ENCODE measurements around the gene SPAG17.

SPAG17 gene

GRCh38 chr1:118200836-118201235 is 15.8 kb upstream of the SPAG17 start:
- Mint-ChIP-seq H3K4me1 (ENCODE audit: low read depth) (no peaks in the 10 kb centered on the region), H3K36me3 (ENCODE audit: low read depth) (no peaks in the 10 kb centered on the region), H3K9me3 (no peaks in the 10 kb centered on the region), H3K27me3 (no peaks in the 10 kb centered on the region), H3K4me3 (no peak overlapping the region), H3K27ac (no peak overlapping the region)
- intact Hi-C loops (cut with micrococcal nuclease) = no loop called here

DNA sequence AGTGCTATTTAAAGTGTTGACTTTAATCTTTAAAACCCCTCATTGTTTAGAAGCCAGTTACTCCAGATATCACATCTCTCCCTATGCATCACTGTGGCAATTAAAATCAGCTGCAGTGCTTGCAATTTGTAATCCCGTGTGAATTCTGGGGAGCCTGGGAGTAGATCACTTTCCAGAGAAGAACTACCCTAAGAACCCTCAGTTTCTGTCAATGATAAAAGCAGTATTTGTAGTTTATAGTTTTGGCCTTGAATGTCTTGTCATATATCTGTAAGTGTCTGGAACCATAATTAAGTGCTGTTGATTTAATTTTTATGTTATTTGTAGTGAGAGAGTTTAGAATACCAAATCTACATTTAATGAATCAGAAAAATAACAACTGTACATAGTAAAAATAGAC is 5.5 kb upstream of the SPAG17 start:
- Mint-ChIP-seq H3K4me1 (ENCODE audit: low read depth) (peaks cover 2% of the 10 kb centered on the region), H3K9me3 (peaks cover 27% of the 10 kb centered on the region), H3K36me3 (ENCODE audit: low read depth) (no peaks in the 10 kb centered on the region), H3K27ac (no peak overlapping the region), H3K27me3 (peaks cover 2% of the 10 kb centered on the region), H3K4me3 (no peak overlapping the region)
- intact Hi-C loops (cut with micrococcal nuclease) = no loop called here

GRCh38 chr1:118189564-118189963 is 4.5 kb upstream of the SPAG17 start:
- H3K27ac Mint-ChIP-seq = no peak overlapping the region
- no peak overlapping the region for H3K4me3 Mint-ChIP-seq
- intact Hi-C loops (cut with micrococcal nuclease) = no loop called here
- peaks cover 7% of the 10 kb centered on the region for H3K27me3 Mint-ChIP-seq
- H3K36me3 Mint-ChIP-seq (ENCODE audit: low read depth) = no peaks in the 10 kb centered on the region
- peaks cover 27% of the 10 kb centered on the region for H3K9me3 Mint-ChIP-seq
- peaks cover 12% of the 10 kb centered on the region for H3K4me1 Mint-ChIP-seq (ENCODE audit: low read depth)

GRCh38 chr1:118188411-118188810 is 3.4 kb upstream of the SPAG17 start:
- intact Hi-C loops (cut with micrococcal nuclease) = no loop called here
- Mint-ChIP-seq H3K36me3 (ENCODE audit: low read depth) (no peaks in the 10 kb centered on the region), H3K9me3 (peaks cover 24% of the 10 kb centered on the region), H3K4me3 (no peak overlapping the region), H3K27me3 (peaks cover 7% of the 10 kb centered on the region), H3K4me1 (ENCODE audit: low read depth) (peaks cover 13% of the 10 kb centered on the region), H3K27ac (no peak overlapping the region)

DNA sequence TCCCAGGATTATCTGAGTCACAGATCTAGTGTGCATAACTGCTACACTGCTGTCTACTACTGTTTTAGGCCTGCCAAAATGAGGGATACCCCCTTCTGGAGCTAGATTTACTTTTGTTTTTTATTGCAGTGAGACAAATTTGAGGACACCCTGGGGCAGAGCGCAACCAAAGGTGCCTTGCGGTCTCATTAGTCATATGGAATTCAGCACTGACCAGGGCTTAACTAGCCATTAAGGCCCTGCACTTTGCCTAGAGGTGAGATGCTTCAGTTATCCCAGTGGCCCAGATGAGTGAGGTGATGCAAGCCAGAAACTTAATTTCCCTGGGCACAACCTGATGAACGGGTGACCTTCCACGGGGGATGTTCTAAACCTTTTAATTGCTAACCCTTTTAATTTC is 998 bp upstream of the SPAG17 start:
- peaks cover 9% of the 10 kb centered on the region for H3K9me3 Mint-ChIP-seq
- no peak overlapping the region for H3K27ac Mint-ChIP-seq
- intact Hi-C loops (cut with micrococcal nuclease) = no loop called here
- H3K4me1 Mint-ChIP-seq (ENCODE audit: low read depth) = peaks cover 13% of the 10 kb centered on the region
- no peaks in the 10 kb centered on the region for H3K36me3 Mint-ChIP-seq (ENCODE audit: low read depth)
- H3K27me3 Mint-ChIP-seq = peaks cover 7% of the 10 kb centered on the region
- H3K4me3 Mint-ChIP-seq = no peak overlapping the region

- no peaks in the 10 kb centered on the region for H3K36me3 Mint-ChIP-seq (ENCODE audit: low read depth)
- H3K27ac Mint-ChIP-seq = no peak overlapping the region
- peaks cover 13% of the 10 kb centered on the region for H3K4me1 Mint-ChIP-seq (ENCODE audit: low read depth)
- H3K9me3 Mint-ChIP-seq = peaks cover 9% of the 10 kb centered on the region
- intact Hi-C loops (cut with micrococcal nuclease) = no loop called here
- peaks cover 7% of the 10 kb centered on the region for H3K27me3 Mint-ChIP-seq
- peak overlapping the region; percentile 72 for H3K4me3 Mint-ChIP-seq
These were observed 317 bp downstream of the SPAG17 start for GRCh38 chr1:118184739-118185083.

DNA sequence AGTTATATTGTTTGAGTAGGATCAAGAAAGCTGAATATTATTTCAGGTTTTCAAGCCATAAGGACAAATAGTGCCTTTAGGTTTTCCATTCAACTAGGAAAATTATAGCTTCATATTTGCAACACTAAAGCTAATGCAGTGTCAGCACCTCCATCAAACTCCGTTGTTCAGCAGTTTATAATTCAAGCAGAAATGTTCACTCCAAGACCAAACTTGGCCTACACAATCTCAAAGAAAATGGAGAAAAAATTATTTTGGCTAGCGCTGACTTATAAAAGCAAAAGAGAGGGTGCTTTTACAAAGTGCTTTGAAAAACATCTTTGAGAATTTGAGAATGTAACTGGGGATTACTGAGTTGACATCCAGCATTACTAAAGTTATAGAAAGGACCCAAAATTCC is 1.4 kb downstream of the SPAG17 start:
- Mint-ChIP-seq H3K9me3 (peaks cover 9% of the 10 kb centered on the region), H3K36me3 (ENCODE audit: low read depth) (no peaks in the 10 kb centered on the region), H3K4me1 (ENCODE audit: low read depth) (peaks cover 13% of the 10 kb centered on the region), H3K4me3 (no peak overlapping the region), H3K27me3 (peaks cover 7% of the 10 kb centered on the region), H3K27ac (no peak overlapping the region)
- intact Hi-C loops (cut with micrococcal nuclease) = no loop called here

- Mint-ChIP-seq H3K4me3 (no peak overlapping the region), H3K36me3 (ENCODE audit: low read depth) (no peaks in the 10 kb centered on the region), H3K27me3 (no peaks in the 10 kb centered on the region), H3K27ac (no peak overlapping the region), H3K9me3 (peaks cover 7% of the 10 kb centered on the region), H3K4me1 (ENCODE audit: low read depth) (no peaks in the 10 kb centered on the region)
- intact Hi-C loops (cut with micrococcal nuclease) = no loop called here
These were observed 7.0 kb downstream of the SPAG17 start for GRCh38 chr1:118177998-118178397.

- H3K9me3 Mint-ChIP-seq = peaks cover 8% of the 10 kb centered on the region
- intact Hi-C loops (cut with micrococcal nuclease) = no loop called here
- H3K4me1 Mint-ChIP-seq (ENCODE audit: low read depth) = no peaks in the 10 kb centered on the region
- no peak overlapping the region for H3K4me3 Mint-ChIP-seq
- no peaks in the 10 kb centered on the region for H3K27me3 Mint-ChIP-seq
- no peaks in the 10 kb centered on the region for H3K36me3 Mint-ChIP-seq (ENCODE audit: low read depth)
- no peak overlapping the region for H3K27ac Mint-ChIP-seq
These were observed 16.0 kb downstream of the SPAG17 start for GRCh38 chr1:118169016-118169415.

DNA sequence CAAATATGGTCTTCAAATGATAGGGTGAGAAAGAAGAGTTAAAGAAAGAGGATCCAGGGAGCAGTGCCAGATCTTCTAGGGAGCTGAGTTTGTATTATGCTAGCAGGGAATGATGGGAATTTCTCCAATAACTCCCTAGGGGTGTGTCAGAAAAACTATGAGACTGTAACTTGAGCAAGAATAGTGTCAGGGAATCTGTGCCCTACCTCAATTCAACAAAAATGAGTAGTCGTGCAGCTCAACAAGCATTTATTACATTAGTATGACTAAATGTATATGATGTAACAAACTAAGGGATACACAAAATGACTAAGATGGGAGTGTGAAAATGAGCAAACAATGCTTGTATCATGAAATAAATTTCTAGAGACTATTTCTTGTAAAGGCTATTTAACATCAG is 24.2 kb downstream of the SPAG17 start:
- H3K27me3 Mint-ChIP-seq = no peaks in the 10 kb centered on the region
- no peaks in the 10 kb centered on the region for H3K36me3 Mint-ChIP-seq (ENCODE audit: low read depth)
- no peak overlapping the region for H3K27ac Mint-ChIP-seq
- H3K4me3 Mint-ChIP-seq = no peak overlapping the region
- no peaks in the 10 kb centered on the region for H3K4me1 Mint-ChIP-seq (ENCODE audit: low read depth)
- H3K9me3 Mint-ChIP-seq = no peaks in the 10 kb centered on the region
- intact Hi-C loops (cut with micrococcal nuclease) = no loop called here

GRCh38 chr1:118159569-118159968 is 25.5 kb downstream of the SPAG17 start:
- no peaks in the 10 kb centered on the region for H3K9me3 Mint-ChIP-seq
- no peaks in the 10 kb centered on the region for H3K27me3 Mint-ChIP-seq
- no peak overlapping the region for H3K4me3 Mint-ChIP-seq
- no peaks in the 10 kb centered on the region for H3K4me1 Mint-ChIP-seq (ENCODE audit: low read depth)
- intact Hi-C loops (cut with micrococcal nuclease) = loop anchor here (10.0 kb wide), 1 partner anchor 1205 kb away; the partner anchor contains the start of gene HAO2
- no peak overlapping the region for H3K27ac Mint-ChIP-seq
- H3K36me3 Mint-ChIP-seq (ENCODE audit: low read depth) = no peaks in the 10 kb centered on the region

DNA sequence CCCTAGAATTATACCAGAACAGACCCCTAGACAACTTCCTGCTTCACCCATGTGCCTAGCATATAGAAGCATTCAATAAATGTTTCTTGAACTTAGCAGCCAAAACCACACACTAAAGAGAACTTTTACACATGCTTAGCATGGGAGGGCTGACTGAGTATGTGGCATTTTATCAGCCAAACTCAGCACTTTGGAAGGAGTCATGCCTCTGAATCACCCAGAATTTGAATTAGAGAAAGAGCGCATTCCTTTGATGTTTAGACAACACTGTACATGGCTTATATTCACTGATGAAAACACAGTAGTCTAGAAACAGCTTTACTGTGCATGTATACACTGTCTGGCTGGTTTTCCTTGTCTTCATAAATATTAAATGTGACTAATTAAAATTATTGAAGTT is 26.1 kb downstream of the SPAG17 start:
- no peak overlapping the region for H3K27ac Mint-ChIP-seq
- intact Hi-C loops (cut with micrococcal nuclease) = loop anchor here (10.0 kb wide), 1 partner anchor 1206 kb away; the partner anchor contains the start of gene HAO2

DNA sequence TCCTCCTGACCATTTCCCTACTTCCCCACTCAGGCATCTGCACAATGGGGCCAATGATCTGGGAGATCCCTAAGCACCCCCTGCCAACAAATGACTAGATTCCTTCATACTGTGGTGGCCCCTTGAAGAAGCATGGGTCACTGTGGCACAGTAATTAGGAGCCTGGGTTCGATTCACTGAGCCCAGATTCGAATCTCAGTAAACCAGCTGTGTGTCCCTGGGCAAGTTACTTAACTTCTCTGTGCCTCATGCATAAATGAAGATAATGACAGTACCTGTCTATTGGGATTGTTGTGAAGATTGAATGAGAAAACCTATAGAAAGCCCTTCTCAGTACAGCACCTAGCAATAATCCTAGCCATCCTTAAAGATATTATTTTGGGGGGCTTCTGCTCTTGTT is 27.5 kb downstream of the SPAG17 start:
- intact Hi-C loops (cut with micrococcal nuclease) = loop anchor here (10.0 kb wide), 1 partner anchor 1207 kb away; the partner anchor contains the start of gene HAO2
- Mint-ChIP-seq H3K27me3 (no peaks in the 10 kb centered on the region), H3K36me3 (ENCODE audit: low read depth) (no peaks in the 10 kb centered on the region), H3K4me3 (no peak overlapping the region), H3K4me1 (ENCODE audit: low read depth) (no peaks in the 10 kb centered on the region), H3K27ac (no peak overlapping the region), H3K9me3 (no peaks in the 10 kb centered on the region)

More for the DNA sequence above, 26.1 kb downstream of the SPAG17 start:
- no peaks in the 10 kb centered on the region for H3K27me3 Mint-ChIP-seq
- no peaks in the 10 kb centered on the region for H3K9me3 Mint-ChIP-seq
- H3K4me3 Mint-ChIP-seq = no peak overlapping the region
- H3K4me1 Mint-ChIP-seq (ENCODE audit: low read depth) = no peaks in the 10 kb centered on the region
- H3K36me3 Mint-ChIP-seq (ENCODE audit: low read depth) = no peaks in the 10 kb centered on the region

GRCh38 chr1:118155106-118155505 is 29.9 kb downstream of the SPAG17 start:
- no peaks in the 10 kb centered on the region for H3K36me3 Mint-ChIP-seq (ENCODE audit: low read depth)
- no peaks in the 10 kb centered on the region for H3K4me1 Mint-ChIP-seq (ENCODE audit: low read depth)
- no peak overlapping the region for H3K4me3 Mint-ChIP-seq
- no peaks in the 10 kb centered on the region for H3K9me3 Mint-ChIP-seq
- intact Hi-C loops (cut with micrococcal nuclease) = loop anchor here (10.0 kb wide), 1 partner anchor 1210 kb away; the partner anchor contains the start of gene HAO2
- H3K27ac Mint-ChIP-seq = no peak overlapping the region
- peaks cover 1% of the 10 kb centered on the region for H3K27me3 Mint-ChIP-seq

DNA sequence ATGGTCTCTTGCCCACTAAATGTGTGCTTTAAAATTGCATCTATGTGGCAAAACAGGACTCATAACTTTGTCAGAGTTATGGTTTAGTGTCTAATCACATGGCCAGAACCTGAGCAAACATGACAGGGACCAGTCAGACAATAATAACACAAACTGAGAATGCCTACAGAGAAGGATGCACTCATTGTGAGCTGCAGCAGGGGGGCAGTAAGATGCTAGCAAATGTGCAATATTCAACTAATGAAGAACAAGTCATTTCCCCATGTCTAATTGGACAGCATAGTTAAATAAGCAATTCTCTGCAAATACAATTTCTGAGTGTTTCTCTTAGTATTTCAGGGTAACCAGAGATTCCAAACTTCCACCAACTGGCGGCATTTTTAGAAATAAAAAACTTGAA is 30.8 kb downstream of the SPAG17 start:
- Mint-ChIP-seq H3K36me3 (ENCODE audit: low read depth) (no peaks in the 10 kb centered on the region), H3K4me3 (no peak overlapping the region), H3K9me3 (no peaks in the 10 kb centered on the region), H3K4me1 (ENCODE audit: low read depth) (no peaks in the 10 kb centered on the region), H3K27ac (no peak overlapping the region), H3K27me3 (peaks cover 1% of the 10 kb centered on the region)
- intact Hi-C loops (cut with micrococcal nuclease) = loop anchor here (10.0 kb wide), 1 partner anchor 1211 kb away; the partner anchor contains the start of gene HAO2

Data from dendritic cell treated with granulocyte-macrophage colony-stimulating factor and Interleukin-4, amounts not matched to agents 40 ng/mL and 50 ng/mL, for 4 days (primary cell).